DOHH2 (cell line): Measurements from ENCODE around the gene ZBTB12.
"Not testable (repeated sequence)": the region's sequence is repeated elsewhere in the genome, so short reads cannot be mapped to it uniquely, and the experiment has no call there.

Experiments
- H3F3A ChIP-seq: fragments of 200-600 bp; sonication (generic), shearing (Covaris generic); 2 replicates; pipeline ENCODE4 v1.6.0; 2016; ENCODE audit warnings: antibody characterized with exemption, mild to moderate bottlenecking; ENCODE audit not compliant: control insufficient read depth, insufficient read depth
- H3K27ac ChIP-seq: fragments of 200-600 bp; sonication (generic); 2 replicates; pipeline ENCODE4 v1.5.1; 2014; ENCODE audit warnings: low read depth, mild to moderate bottlenecking, low read length, moderate library complexity
- H3K27me3 ChIP-seq: fragments of 200-600 bp; sonication (generic); 2 replicates; pipeline ENCODE4 v1.6.1; 2014; ENCODE audit warnings: mild to moderate bottlenecking, low read length, mixed read lengths; ENCODE audit not compliant: control insufficient read depth
- H3K36me3 ChIP-seq: fragments of 200-600 bp; sonication (generic); 2 replicates; pipeline ENCODE4 v1.6.1; 2014; ENCODE audit warnings: mild to moderate bottlenecking, low read length, moderate library complexity, mixed read lengths; ENCODE audit not compliant: control insufficient read depth
- H3K4me1 ChIP-seq: fragments of 200-600 bp; sonication (generic); 2 replicates; pipeline ENCODE4 v1.6.1; 2014; ENCODE audit warnings: mild to moderate bottlenecking, low read length, mixed read lengths; ENCODE audit not compliant: control insufficient read depth
- H3K4me2 ChIP-seq: fragments of 200-600 bp; sonication (generic); 2 replicates; pipeline ENCODE4 v1.6.0; 2014; ENCODE audit warnings: mild to moderate bottlenecking, low read length, moderate library complexity
- H3K4me3 ChIP-seq: fragments of 200-600 bp; sonication (generic); 2 replicates; pipeline ENCODE4 v1.5.1; 2014; ENCODE audit warnings: mild to moderate bottlenecking, low read length, mixed read lengths
- H3K79me2 ChIP-seq: fragments of 200-600 bp; sonication (generic); 2 replicates; pipeline ENCODE4 v1.6.1; 2014; ENCODE audit warnings: mild to moderate bottlenecking, low read length, mixed read lengths; ENCODE audit not compliant: control insufficient read depth
- H3K9me2 ChIP-seq: fragments of 200-600 bp; sonication (generic); replicated peaks from 2 replicates; pipeline ENCODE4 v1.6.1; 2014; ENCODE audit warnings: mild to moderate bottlenecking, low read length, mixed read lengths; ENCODE audit not compliant: control insufficient read depth
- H3K9me3 ChIP-seq: fragments of 200-600 bp; sonication (generic); 2 replicates; pipeline ENCODE4 v1.6.1; 2014; ENCODE audit warnings: antibody characterized with exemption, low read length, mixed read lengths; ENCODE audit not compliant: control insufficient read depth, insufficient read depth
- H4K20me1 ChIP-seq: fragments of 200-600 bp; sonication (generic); 2 replicates; pipeline ENCODE4 v1.6.0; 2014; ENCODE audit warnings: low read depth, mild to moderate bottlenecking, antibody characterized with exemption, low read length, moderate library complexity; ENCODE audit not compliant: control insufficient read depth, insufficient read depth
- CTCF ChIP-seq: fragments of 200-600 bp; sonication (generic); IDR thresholded peaks from one replicate; pipeline ENCODE4 v1.5.1; 2014; ENCODE audit warnings: antibody characterized with exemption, mild to moderate bottlenecking, low read depth, low read length; ENCODE audit not compliant: poor library complexity, severe bottlenecking
- EZH2phosphoT487 ChIP-seq: fragments of 200-600 bp; sonication (generic); IDR thresholded peaks from 2 replicates; pipeline ENCODE4 v1.6.1; 2017; ENCODE audit warnings: borderline replicate concordance, mild to moderate bottlenecking, antibody characterized with exemption, low read length, moderate library complexity, mixed read lengths

Gene ZBTB12

GRCh38 chr6:31865205-31866118 lies 36.4 kb downstream of the ZBTB12 start:
- Histone ChIP-seq H3K27ac (no peak overlapping the region), H3K9me3 (no peaks in the 10 kb centered on the region), H3K36me3 (no peaks in the 10 kb centered on the region), H4K20me1 (no peaks in the 10 kb centered on the region), H3K4me3 (no peak overlapping the region), H3K9me2 (no peaks in the 10 kb centered on the region), H3K4me1 (peaks cover 23% of the 10 kb centered on the region), H3K79me2 (0 out of 2 replicates have a peak, but pooled peaks cover 8% of the 10 kb centered on the region), H3K27me3 (peaks cover 14% of the 10 kb centered on the region), H3F3A (0 out of 2 replicates have a peak, but pooled peaks cover 5% of the 10 kb centered on the region), H3K4me2 (no peak overlapping the region)
- TF ChIP-seq EZH2phosphoT487 = no peak
- TF ChIP-seq CTCF = no peak

GRCh38 chr6:31864818-31865204 lies 37.1 kb downstream of the ZBTB12 start:
- Histone ChIP-seq H4K20me1 (no peaks in the 10 kb centered on the region), H3K9me3 (no peaks in the 10 kb centered on the region), H3K9me2 (no peaks in the 10 kb centered on the region), H3K36me3 (peaks cover 4% of the 10 kb centered on the region; the same call in 1 of the 2 replicates), H3F3A (0 out of 2 replicates have a peak, but pooled peaks cover 5% of the 10 kb centered on the region), H3K4me3 (no peak overlapping the region; the same call in 1 of the 2 replicates), H3K79me2 (0 out of 2 replicates have a peak, but pooled peaks cover 8% of the 10 kb centered on the region), H3K4me1 (peaks cover 23% of the 10 kb centered on the region), H3K27me3 (peaks cover 14% of the 10 kb centered on the region), H3K4me2 (peak overlapping the region; percentile 77; the same call in 1 of the 2 replicates), H3K27ac (no peak overlapping the region)
- no peak for TF ChIP-seq CTCF
- no peak for TF ChIP-seq EZH2phosphoT487

- Histone ChIP-seq H3K27ac (peak overlapping the region; percentile 85), H3K4me1 (peaks cover 23% of the 10 kb centered on the region), H3K4me3 (peak overlapping the region; percentile 93), H3K4me2 (peak overlapping the region; percentile 77)
- not testable (repeated sequence) for H3K36me3 ChIP-seq, H3K9me2 ChIP-seq, H4K20me1 ChIP-seq, H3K79me2 ChIP-seq, H3F3A ChIP-seq, H3K27me3 ChIP-seq, H3K9me3 ChIP-seq
Measured at GRCh38 chr6:31864123-31864562, 37.7 kb downstream of the ZBTB12 start.
